Caco-2 (cell line): ENCODE data around the gene TMEM145. TPM values are rescaled to one million over a fixed set of nuclear protein-coding genes. Genes with fewer than 3 reads are reported as not detected.

Experiments
- BruUV-seq: library from RNA; stranded (reverse); fragments of 400-500 nt; replicated peaks from 2 replicates; lab custom pipeline; 2021; lab: Mats Ljungman, UMichigan
- CTCF ChIA-PET: fragments of 300-600 bp; sonication (Branson Sonifier 250); formaldehyde crosslinking; loops from one replicate; lab custom pipeline; 2022; ENCODE audit warnings: antibody characterized with exemption; lab: Charles Lee
- POLR2A ChIA-PET: fragments of 300-600 bp; sonication (Branson Sonifier 250); formaldehyde crosslinking; loops from one replicate; lab custom pipeline; 2022; ENCODE audit warnings: antibody characterized with exemption; lab: Charles Lee
- DNase-seq, 2 experiments: peaks; one replicate each; pipeline versions ENCODE4 v3.0.0 to v3.0.0-alpha.2; 2020 to 2022
- H3K27me3 ChIP-seq: replicated peaks from 2 replicates; pipeline ENCODE4 v1.6.0; 2011; ENCODE audit warnings: low read length; ENCODE audit not compliant: control insufficient read depth, insufficient read depth
- H3K36me3 ChIP-seq: 2 replicates; pipeline ENCODE4 v1.5.1; 2011; ENCODE audit warnings: low read length; ENCODE audit not compliant: control insufficient read depth, insufficient read depth
- H3K4me1 ChIP-seq: fragments of 250-450 bp; sonication (Bioruptor Pico); 2 replicates; pipeline ENCODE4 v1.5.1; 2020; ENCODE audit warnings: mild to moderate bottlenecking
- H3K4me3 ChIP-seq: 2 replicates; pipeline ENCODE4 v1.5.1; 2011; ENCODE audit warnings: low read depth, mild to moderate bottlenecking, control low read depth, low read length
- H3K9me3 ChIP-seq: fragments of 250-450 bp; sonication (Bioruptor Pico); 2 replicates; pipeline ENCODE4 v1.5.1; 2020; ENCODE audit warnings: mild to moderate bottlenecking, moderate library complexity
- H3K27ac Mint-ChIP-seq: one replicate; pipeline ENCODE4 v1.8.0; 2022; ENCODE audit warnings: mixed read lengths; ENCODE audit not compliant: unreplicated experiment
- H3K27me3 Mint-ChIP-seq: one replicate; pipeline ENCODE4 v1.8.0; 2022; ENCODE audit warnings: mixed read lengths; ENCODE audit not compliant: insufficient read depth, unreplicated experiment
- H3K36me3 Mint-ChIP-seq: one replicate; pipeline ENCODE4 v1.8.0; 2022; ENCODE audit warnings: mild to moderate bottlenecking, mixed read lengths; ENCODE audit not compliant: insufficient read depth, unreplicated experiment
- H3K4me1 Mint-ChIP-seq: one replicate; pipeline ENCODE4 v1.8.0; 2022; ENCODE audit warnings: low read depth, mixed read lengths; ENCODE audit not compliant: unreplicated experiment
- H3K4me3 Mint-ChIP-seq: one replicate; pipeline ENCODE4 v1.8.0; 2022; ENCODE audit warnings: mild to moderate bottlenecking, moderate library complexity, mixed read lengths; ENCODE audit not compliant: unreplicated experiment
- H3K9me3 Mint-ChIP-seq: one replicate; pipeline ENCODE4 v1.8.0; 2022; ENCODE audit warnings: mixed read lengths; ENCODE audit not compliant: unreplicated experiment
- intact Hi-C: fragments of 100-400 bp; cut with micrococcal nuclease; formaldehyde crosslinking; loops from one replicate; pipeline ENCODE4 v1.10.0; 2022; ENCODE audit not compliant: unreplicated experiment
- total RNA-seq: library from RNA; stranded (reverse); gene quantifications from 2 replicates; pipeline ENCODE4 v1.2.3, GENCODE V29; 2022
- TF ChIP-seq, protein P1 (sequence below), 2 experiments: fragments of 200-600 bp in 1 of 2; IDR thresholded peaks; 1 replicate in 1 of 2; 2 replicates in 1 of 2; pipeline versions ENCODE4 v1.5.1 to v1.8.0; 2011 to 2022; ENCODE audit warnings: antibody characterized with exemption in 1 of 2, control low read depth in 1 of 2, inconsistent platforms in 1 of 2, low read depth in 1 of 2, low read length in 1 of 2, mild to moderate bottlenecking in 1 of 2, moderate library complexity in 1 of 2; ENCODE audit not compliant: insufficient read depth in 1 of 2, severe bottlenecking in 1 of 2, unreplicated experiment in 1 of 2

Gene TMEM145
- total RNA-seq, 1 experiment from 2014 or later = 2.2 TPM

DNA sequence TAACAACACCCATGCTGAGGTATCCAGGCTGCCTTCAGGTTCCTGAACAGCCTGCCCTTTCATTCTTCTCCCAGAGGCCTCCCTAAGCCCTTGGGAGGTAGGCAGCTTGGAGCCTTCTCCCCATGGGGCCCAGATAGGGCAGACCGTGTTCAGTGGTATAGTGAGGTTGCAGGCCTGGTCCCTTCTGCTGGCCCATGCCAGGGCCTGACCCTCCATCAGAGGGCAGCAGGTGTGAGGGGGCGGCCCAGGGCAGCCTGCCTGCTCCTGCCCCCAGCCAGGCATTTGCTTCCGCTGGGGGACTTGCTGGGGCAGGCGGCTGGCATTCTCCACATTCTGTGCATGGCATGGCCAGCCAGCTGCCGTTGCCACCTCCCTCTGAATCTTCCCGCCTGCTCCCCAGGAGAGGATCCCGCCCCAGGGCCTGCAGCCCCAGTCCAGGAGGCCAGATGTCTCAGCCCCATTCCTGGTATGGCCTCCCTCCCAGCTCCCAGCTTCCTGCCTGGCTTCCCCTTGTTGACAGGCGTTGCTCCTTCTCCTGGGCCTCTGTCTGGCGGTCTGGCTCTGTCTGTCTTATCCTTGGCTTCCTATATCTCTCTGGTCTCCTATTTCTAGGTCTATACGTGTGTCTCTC is 35.2 kb upstream of the TMEM145 start:
- intact Hi-C loops = no loop called here
- DNase-seq = peak in 1 of 2 experiments; percentile 39
- Histone ChIP-seq H3K4me3 (no peak overlapping the region), H3K4me1 (peaks cover 23% of the 10 kb centered on the region), H3K36me3 (no peaks in the 10 kb centered on the region), H3K27me3 (no peaks in the 10 kb centered on the region), H3K9me3 (no peaks in the 10 kb centered on the region)
- no peaks in the 10 kb centered on the region for H3K9me3 Mint-ChIP-seq
- TF ChIP-seq, protein P1, sequence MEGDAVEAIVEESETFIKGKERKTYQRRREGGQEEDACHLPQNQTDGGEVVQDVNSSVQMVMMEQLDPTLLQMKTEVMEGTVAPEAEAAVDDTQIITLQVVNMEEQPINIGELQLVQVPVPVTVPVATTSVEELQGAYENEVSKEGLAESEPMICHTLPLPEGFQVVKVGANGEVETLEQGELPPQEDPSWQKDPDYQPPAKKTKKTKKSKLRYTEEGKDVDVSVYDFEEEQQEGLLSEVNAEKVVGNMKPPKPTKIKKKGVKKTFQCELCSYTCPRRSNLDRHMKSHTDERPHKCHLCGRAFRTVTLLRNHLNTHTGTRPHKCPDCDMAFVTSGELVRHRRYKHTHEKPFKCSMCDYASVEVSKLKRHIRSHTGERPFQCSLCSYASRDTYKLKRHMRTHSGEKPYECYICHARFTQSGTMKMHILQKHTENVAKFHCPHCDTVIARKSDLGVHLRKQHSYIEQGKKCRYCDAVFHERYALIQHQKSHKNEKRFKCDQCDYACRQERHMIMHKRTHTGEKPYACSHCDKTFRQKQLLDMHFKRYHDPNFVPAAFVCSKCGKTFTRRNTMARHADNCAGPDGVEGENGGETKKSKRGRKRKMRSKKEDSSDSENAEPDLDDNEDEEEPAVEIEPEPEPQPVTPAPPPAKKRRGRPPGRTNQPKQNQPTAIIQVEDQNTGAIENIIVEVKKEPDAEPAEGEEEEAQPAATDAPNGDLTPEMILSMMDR (IDR thresholded peaks at IDR 0.05; ENCODE audit: insufficient read depth in 1 of 2, low read depth in 1 of 2, low read length in 1 of 2, severe bottlenecking in 1 of 2, unreplicated experiment in 1 of 2) = no peak
- no peak overlapping the region for H3K27ac Mint-ChIP-seq
- ChIA-PET POLR2A (no interaction called here), CTCF (interaction anchor here (0.5 kb wide), 1 partner anchor 18 kb away, joined by 5 read pairs; no protein-coding TSS in a partner anchor)
- peaks cover 25% of the 10 kb centered on the region for H3K36me3 Mint-ChIP-seq
- peaks cover 26% of the 10 kb centered on the region for H3K4me1 Mint-ChIP-seq
- H3K27me3 Mint-ChIP-seq = no peaks in the 10 kb centered on the region
- H3K4me3 Mint-ChIP-seq = no peak overlapping the region
- BruUV-seq = no TSS peak

DNA sequence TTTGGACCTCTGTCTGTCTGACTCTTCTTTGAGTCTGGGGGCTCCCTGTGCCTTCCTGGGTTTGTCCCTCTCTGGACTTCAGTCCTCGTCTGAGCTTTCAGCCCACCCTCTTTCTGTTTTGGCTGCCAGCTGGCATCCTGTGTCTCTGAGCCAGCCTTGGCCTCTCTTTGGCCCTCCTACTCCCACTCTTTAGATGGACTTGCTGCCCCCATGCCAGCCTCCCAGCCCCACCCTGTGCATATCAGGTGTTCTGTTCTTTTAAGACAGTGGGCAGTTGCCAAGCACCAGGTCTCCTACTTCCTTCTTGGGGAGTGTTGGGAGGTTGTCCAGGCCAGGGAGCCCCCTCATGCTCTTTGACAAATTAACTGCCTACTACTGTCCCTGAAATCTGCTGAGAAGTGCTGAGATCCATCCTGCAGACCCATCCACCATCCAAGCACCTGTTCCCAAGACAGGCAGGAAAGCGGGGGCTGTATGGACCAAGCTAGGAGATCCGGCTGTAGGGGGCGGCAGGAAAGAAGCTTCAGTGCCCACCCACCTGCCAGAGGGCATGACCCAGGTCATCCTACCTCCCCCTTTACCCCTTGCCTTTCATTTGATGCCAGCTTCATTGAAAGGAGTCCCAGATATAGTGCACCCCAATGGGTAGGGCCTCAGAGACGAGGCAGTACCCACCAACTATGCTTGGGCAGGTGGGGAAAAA is 34.5 kb upstream of the TMEM145 start:
- ChIA-PET CTCF (interaction anchor here (0.5 to 2.6 kb wide), 5 partner anchors 8 to 45 kb away, joined by 3 to 25 read pairs (median 5); partner anchors contain the start of gene GSK3A), POLR2A (no interaction called here)
- TF ChIP-seq, protein P1 (IDR thresholded peaks at IDR 0.05; ENCODE audit: insufficient read depth in 1 of 2, low read depth in 1 of 2, low read length in 1 of 2, severe bottlenecking in 1 of 2, unreplicated experiment in 1 of 2) = no peak
- Histone ChIP-seq H3K27me3 (no peaks in the 10 kb centered on the region), H3K9me3 (no peaks in the 10 kb centered on the region), H3K36me3 (no peaks in the 10 kb centered on the region), H3K4me3 (no peak overlapping the region), H3K4me1 (peaks cover 28% of the 10 kb centered on the region)
- peaks cover 26% of the 10 kb centered on the region for H3K4me1 Mint-ChIP-seq
- DNase-seq = no peak
- intact Hi-C loops = loop anchor here (1.0 kb wide), 1 partner anchor 35 kb away; no protein-coding TSS in a partner anchor
- H3K27me3 Mint-ChIP-seq = no peaks in the 10 kb centered on the region
- H3K27ac Mint-ChIP-seq = no peak overlapping the region
- BruUV-seq = no TSS peak
- no peaks in the 10 kb centered on the region for H3K9me3 Mint-ChIP-seq
- peak overlapping the region; percentile 90 for H3K4me3 Mint-ChIP-seq
- peaks cover 21% of the 10 kb centered on the region for H3K36me3 Mint-ChIP-seq

DNA sequence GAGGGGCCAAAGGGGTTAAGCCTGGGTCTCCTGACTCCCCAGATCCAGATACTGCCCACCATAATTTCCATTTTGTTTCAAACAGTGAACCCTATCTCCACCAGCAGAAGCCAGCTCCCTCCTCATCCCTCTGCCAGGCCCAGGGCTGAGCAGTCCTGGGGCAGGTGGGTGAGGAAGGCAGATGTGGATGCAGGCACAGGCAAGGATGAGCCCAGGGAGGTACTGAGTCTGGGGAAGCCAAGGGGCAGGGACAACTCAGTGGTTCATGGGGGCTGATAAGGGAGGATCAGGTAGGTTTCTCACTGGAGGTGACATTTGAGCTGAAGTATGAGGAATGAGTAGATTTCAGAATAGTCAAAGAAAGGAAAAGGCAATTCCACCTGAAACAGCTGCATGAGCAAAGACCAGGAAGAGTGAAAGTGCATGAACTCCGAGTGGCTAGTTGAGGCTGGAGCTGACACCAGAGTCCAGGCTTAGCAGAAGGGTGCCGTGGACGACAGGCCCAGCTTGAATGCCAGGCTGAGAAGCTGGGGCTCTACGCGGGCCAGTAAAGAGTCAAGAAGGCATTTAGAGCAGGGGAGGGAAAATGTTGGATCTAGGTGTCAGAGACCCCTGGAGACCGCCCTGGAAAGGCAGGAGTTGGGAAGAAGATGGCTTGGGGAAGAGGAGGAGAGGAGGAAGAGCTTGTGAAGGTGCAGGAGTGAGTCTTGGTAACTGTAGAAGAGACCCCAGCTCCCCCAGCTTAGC is 33.8 kb upstream of the TMEM145 start:
- TF ChIP-seq, protein P1 (IDR thresholded peaks at IDR 0.05; ENCODE audit: insufficient read depth in 1 of 2, low read depth in 1 of 2, low read length in 1 of 2, severe bottlenecking in 1 of 2, unreplicated experiment in 1 of 2) = no peak
- intact Hi-C loops = loop anchor here (1.0 kb wide), 1 partner anchor 36 kb away; no protein-coding TSS in a partner anchor
- Mint-ChIP-seq H3K4me3 (peak overlapping the region; percentile 90), H3K27me3 (no peaks in the 10 kb centered on the region), H3K27ac (peak overlapping the region; percentile 93), H3K9me3 (no peaks in the 10 kb centered on the region), H3K36me3 (peaks cover 19% of the 10 kb centered on the region), H3K4me1 (peaks cover 26% of the 10 kb centered on the region)
- Histone ChIP-seq H3K4me3 (peak overlapping the region; percentile 52), H3K27me3 (no peaks in the 10 kb centered on the region), H3K9me3 (no peaks in the 10 kb centered on the region), H3K36me3 (no peaks in the 10 kb centered on the region), H3K4me1 (peaks cover 28% of the 10 kb centered on the region)
- DNase-seq = no peak
- no TSS peak for BruUV-seq
- ChIA-PET CTCF (interaction anchor here (0.6 to 2.6 kb wide), 11 partner anchors 9 to 205 kb away, joined by 3 to 25 read pairs (median 5); partner anchors contain the start of gene GSK3A), POLR2A (interaction anchor here (0.6 to 1.7 kb wide), 4 partner anchors 24 to 840 kb away, joined by 4 to 11 read pairs (median 8); partner anchors contain the start of gene ERF)
